Panc1 (cell line): ENCODE results near the gene ANKLE2. TPM values are rescaled to one million over a fixed set of nuclear protein-coding genes. Genes with fewer than 3 reads are reported as not detected.

Source experiments
- ATAC-seq: fragments of 200-7000 bp; cut with Tn5 transposase; 2 replicates; pipeline ENCODE4 v1.9.1; 2020; ENCODE audit warnings: mild to moderate bottlenecking, moderate library complexity
- BruUV-seq: library from RNA; stranded (reverse); fragments of 400-500 nt; replicated peaks from 2 replicates; lab custom pipeline; 2021; lab: Mats Ljungman, UMichigan
- CTCF ChIA-PET: fragments of 300-600 bp; sonication (Branson Sonifier 250); formaldehyde crosslinking; loops from one replicate; lab custom pipeline; 2022; ENCODE audit warnings: antibody characterized with exemption; lab: Charles Lee
- POLR2A ChIA-PET: fragments of 300-600 bp; sonication (Branson Sonifier 250); formaldehyde crosslinking; loops from one replicate; lab custom pipeline; 2022; ENCODE audit warnings: antibody characterized with exemption; lab: Charles Lee
- DNase-seq: peaks from one replicate; pipeline ENCODE4 v3.0.0-alpha.2; 2010; ENCODE audit warnings: low read depth, low spot score
- H3K27ac ChIP-seq: 2 replicates; pipeline ENCODE4 v1.5.1; 2011; ENCODE audit warnings: mild to moderate bottlenecking, low read length, inconsistent platforms
- H3K27me3 ChIP-seq: fragments of 200-500 bp; sonication (Bioruptor generic); 2 replicates; pipeline ENCODE4 v1.6.0; 2014; ENCODE audit warnings: low read length, inconsistent platforms; ENCODE audit not compliant: control insufficient read depth, insufficient read depth
- H3K36me3 ChIP-seq: fragments of 200-500 bp; sonication (Bioruptor generic); 2 replicates; pipeline ENCODE4 v1.5.1; 2014; ENCODE audit warnings: inconsistent platforms, mild to moderate bottlenecking, low read length, moderate library complexity; ENCODE audit not compliant: control insufficient read depth, insufficient read depth
- H3K4me1 ChIP-seq: 2 replicates; pipeline ENCODE4 v1.5.1; 2011; ENCODE audit warnings: inconsistent platforms, mild to moderate bottlenecking, low read length, moderate library complexity; ENCODE audit not compliant: control insufficient read depth, insufficient read depth
- H3K4me3 ChIP-seq, 2 experiments: 2 replicates each; pipeline ENCODE4 v1.5.1; 2011 to 2012; ENCODE audit warnings: low read depth in 2 of 2, low read length in 2 of 2, mild to moderate bottlenecking in 2 of 2, inconsistent platforms in 1 of 2, moderate library complexity in 1 of 2
- H3K9me3 ChIP-seq: fragments of 200-500 bp; sonication (Bioruptor generic); 2 replicates; pipeline ENCODE4 v1.5.1; 2014; ENCODE audit warnings: low read depth, mild to moderate bottlenecking, inconsistent platforms, low read length, moderate library complexity; ENCODE audit not compliant: control insufficient read depth, insufficient read depth
- POLR2AphosphoS5 ChIP-seq: IDR thresholded peaks from 2 replicates; pipeline ENCODE4 v1.6.1; 2012; ENCODE audit warnings: mild to moderate bottlenecking, low read depth, low read length, moderate library complexity
- REST ChIP-seq, 2 experiments: IDR thresholded peaks; 2 replicates each; pipeline ENCODE4 v1.6.1; 2011 to 2012; ENCODE audit warnings: low read depth in 2 of 2, control low read depth in 1 of 2, low read length in 1 of 2, mild to moderate bottlenecking in 1 of 2, moderate library complexity in 1 of 2; ENCODE audit not compliant: insufficient read depth in 1 of 2
- SIN3A ChIP-seq: IDR thresholded peaks from 2 replicates; pipeline ENCODE4 v1.6.1; 2012; ENCODE audit warnings: low read depth, mild to moderate bottlenecking, low read length, moderate library complexity, borderline replicate concordance; ENCODE audit not compliant: insufficient read depth
- TCF7L2 ChIP-seq: IDR thresholded peaks from 2 replicates; pipeline ENCODE4 v1.6.1; 2011; ENCODE audit warnings: mild to moderate bottlenecking, low read depth, low read length, inconsistent platforms
- in situ Hi-C: cut with HindIII; loops from 2 replicates; pipeline ENCODE4 v1.10.0; 2016; ENCODE audit warnings: low sequenced_read_pairs, low pct_unique_long_range_greater_than_20kb
- intact Hi-C: fragments of 100-400 bp; cut with micrococcal nuclease; formaldehyde crosslinking; loops from one replicate; pipeline ENCODE4 v1.10.0; 2022; ENCODE audit not compliant: unreplicated experiment
- total RNA-seq: library from RNA; stranded (reverse); gene quantifications from one replicate; pipeline ENCODE4 v1.2.1, GENCODE V29; 2021; ENCODE audit not compliant: unreplicated experiment
- TF ChIP-seq, protein P1 (sequence below): fragments of 450-650 bp; IDR thresholded peaks from 2 replicates; pipeline ENCODE4 v1.5.1; 2017; ENCODE audit warnings: mild to moderate bottlenecking

The ANKLE2 gene
- total RNA-seq, 1 experiment from 2014 or later: 88.7 TPM

DNA sequence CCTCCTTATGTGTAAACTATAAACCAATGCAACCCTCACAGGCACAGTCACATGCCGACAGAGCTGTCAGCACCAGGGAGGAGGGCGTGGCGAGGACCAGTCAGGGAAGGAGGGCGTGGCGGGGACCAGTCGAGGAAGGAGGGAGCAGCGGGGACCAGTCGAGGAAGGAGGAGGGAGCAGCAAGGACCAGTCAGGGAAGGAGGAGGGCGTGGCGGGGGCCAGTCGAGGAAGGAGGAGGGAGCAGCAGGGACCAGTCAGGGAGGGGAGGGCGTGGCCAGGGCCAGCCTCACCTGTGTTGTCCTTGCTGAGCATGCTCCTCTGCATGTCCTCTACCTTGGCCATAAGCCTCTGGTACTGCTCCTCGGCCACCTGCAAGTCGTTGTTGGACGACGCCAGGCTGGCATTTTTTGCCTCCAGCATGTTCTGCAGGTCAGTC is 42.8 kb upstream of the ANKLE2 start:
- Histone ChIP-seq H3K36me3 (peaks cover 22% of the 10 kb centered on the region), H3K9me3 (no peaks in the 10 kb centered on the region), H3K27ac (no peak overlapping the region), H3K4me3 (no peak overlapping the region), H3K4me1 (no peaks in the 10 kb centered on the region), H3K27me3 (no peaks in the 10 kb centered on the region)
- POLR2A ChIA-PET: no interaction called here
- CTCF ChIA-PET: no interaction called here
- in situ Hi-C loops (no loop called here), intact Hi-C loops (no loop called here)
- no peak for TF ChIP-seq POLR2AphosphoS5
- no peak for TF ChIP-seq SIN3A
- no peak for TF ChIP-seq REST (IDR thresholded peaks at IDR 0.05; ENCODE audit: insufficient read depth in 1 of 2, low read depth in 2 of 2, low read length in 1 of 2)
- TF ChIP-seq, protein P1, sequence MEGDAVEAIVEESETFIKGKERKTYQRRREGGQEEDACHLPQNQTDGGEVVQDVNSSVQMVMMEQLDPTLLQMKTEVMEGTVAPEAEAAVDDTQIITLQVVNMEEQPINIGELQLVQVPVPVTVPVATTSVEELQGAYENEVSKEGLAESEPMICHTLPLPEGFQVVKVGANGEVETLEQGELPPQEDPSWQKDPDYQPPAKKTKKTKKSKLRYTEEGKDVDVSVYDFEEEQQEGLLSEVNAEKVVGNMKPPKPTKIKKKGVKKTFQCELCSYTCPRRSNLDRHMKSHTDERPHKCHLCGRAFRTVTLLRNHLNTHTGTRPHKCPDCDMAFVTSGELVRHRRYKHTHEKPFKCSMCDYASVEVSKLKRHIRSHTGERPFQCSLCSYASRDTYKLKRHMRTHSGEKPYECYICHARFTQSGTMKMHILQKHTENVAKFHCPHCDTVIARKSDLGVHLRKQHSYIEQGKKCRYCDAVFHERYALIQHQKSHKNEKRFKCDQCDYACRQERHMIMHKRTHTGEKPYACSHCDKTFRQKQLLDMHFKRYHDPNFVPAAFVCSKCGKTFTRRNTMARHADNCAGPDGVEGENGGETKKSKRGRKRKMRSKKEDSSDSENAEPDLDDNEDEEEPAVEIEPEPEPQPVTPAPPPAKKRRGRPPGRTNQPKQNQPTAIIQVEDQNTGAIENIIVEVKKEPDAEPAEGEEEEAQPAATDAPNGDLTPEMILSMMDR: no peak
- TF ChIP-seq TCF7L2: no peak
- DNase-seq (no peak), ATAC-seq (no peak; the same call in 1 of the 2 replicates)
- BruUV-seq: no TSS peak

DNA sequence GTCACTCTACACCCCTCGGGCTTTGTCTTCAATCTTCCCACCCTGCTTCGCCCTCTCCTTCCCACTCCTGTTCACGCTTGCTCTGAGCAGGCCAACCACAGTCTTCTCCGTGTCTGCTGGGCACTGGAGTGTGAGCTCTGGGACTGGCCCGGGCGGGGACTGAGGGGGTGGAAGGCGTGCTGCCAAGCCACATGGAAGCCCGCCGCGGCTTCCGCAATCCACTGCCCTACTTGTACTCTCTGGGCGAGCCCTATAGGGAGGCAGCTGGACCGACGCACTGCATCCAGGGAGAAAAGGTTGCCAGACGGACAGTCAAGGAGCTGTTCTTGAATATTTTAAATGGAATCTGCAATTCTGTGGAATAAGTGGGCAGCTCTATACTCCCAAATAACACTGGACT is 42.3 kb upstream of the ANKLE2 start:
- Histone ChIP-seq H3K4me1 (no peaks in the 10 kb centered on the region), H3K9me3 (no peaks in the 10 kb centered on the region), H3K4me3 (no peak overlapping the region), H3K27ac (no peak overlapping the region), H3K27me3 (no peaks in the 10 kb centered on the region), H3K36me3 (peaks cover 25% of the 10 kb centered on the region)
- intact Hi-C loops (no loop called here), in situ Hi-C loops (no loop called here)
- no TSS peak for BruUV-seq
- TF ChIP-seq TCF7L2: no peak
- no peak for TF ChIP-seq SIN3A
- TF ChIP-seq, protein P1: no peak
- TF ChIP-seq POLR2AphosphoS5: no peak
- no peak for TF ChIP-seq REST (IDR thresholded peaks at IDR 0.05; ENCODE audit: insufficient read depth in 1 of 2, low read depth in 2 of 2, low read length in 1 of 2)
- DNase-seq (no peak), ATAC-seq (no peak)
- POLR2A ChIA-PET: no interaction called here
- CTCF ChIA-PET: no interaction called here
